WERI-Rb-1 (cell line): ENCODE data around the gene C4BPA.

ENCODE experiments used
- DNase-seq: peaks from one replicate; pipeline ENCODE4 v3.0.0-alpha.2; 2020
- H3K27ac ChIP-seq: fragments of 250-450 bp; sonication (Bioruptor Pico); 2 replicates; pipeline ENCODE4 v1.5.1; 2020; ENCODE audit warnings: mild to moderate bottlenecking, moderate library complexity
- H3K27me3 ChIP-seq: fragments of 250-450 bp; sonication (Bioruptor Pico); 2 replicates; pipeline ENCODE4 v1.5.1; 2021; ENCODE audit warnings: mild to moderate bottlenecking, low read depth, moderate library complexity; ENCODE audit not compliant: insufficient read depth, severe bottlenecking
- H3K36me3 ChIP-seq: fragments of 250-450 bp; sonication (Bioruptor Pico); 2 replicates; pipeline ENCODE4 v1.5.1; 2020; ENCODE audit warnings: mild to moderate bottlenecking, moderate library complexity
- H3K4me3 ChIP-seq: 2 replicates; pipeline ENCODE4 v1.5.1; 2011; ENCODE audit warnings: low read depth, mild to moderate bottlenecking, control low read depth, low read length
- H3K9me3 ChIP-seq: fragments of 250-450 bp; sonication (Bioruptor Pico); 2 replicates; pipeline ENCODE4 v1.5.1; 2021; ENCODE audit warnings: mild to moderate bottlenecking, moderate library complexity; ENCODE audit not compliant: severe bottlenecking
- TF ChIP-seq, protein P1 (sequence below): IDR thresholded peaks from 2 replicates; pipeline ENCODE4 v1.5.1; 2011; ENCODE audit warnings: low read depth, mild to moderate bottlenecking, control low read depth, inconsistent platforms, low read length

C4BPA gene

DNA sequence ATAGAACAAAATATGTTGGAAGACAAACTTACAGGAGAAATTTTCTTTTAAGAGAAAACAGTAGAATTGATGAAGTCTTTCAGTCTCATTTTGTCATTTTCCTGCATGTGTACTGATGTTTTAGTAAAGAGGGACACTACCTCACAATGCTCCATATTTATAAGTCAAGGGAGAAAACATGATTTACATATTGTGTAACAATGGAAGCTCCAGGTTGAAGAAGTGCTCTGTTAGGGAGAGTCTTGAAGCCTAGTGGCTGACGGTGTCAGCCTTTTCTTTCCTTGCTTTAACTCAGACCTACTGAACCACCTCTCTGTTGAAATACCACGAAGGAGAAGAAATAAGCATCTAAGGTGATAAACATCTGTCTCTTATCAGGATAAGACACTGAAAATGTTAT is 75.0 kb downstream of the C4BPA start:
- H3K27me3 ChIP-seq, result peaks cover 93% of the 10 kb centered on the region
- no peak for DNase-seq
- no peak overlapping the region for H3K27ac ChIP-seq
- no peak overlapping the region for H3K4me3 ChIP-seq
- H3K36me3 ChIP-seq, result no peaks in the 10 kb centered on the region
- TF ChIP-seq, protein P1, sequence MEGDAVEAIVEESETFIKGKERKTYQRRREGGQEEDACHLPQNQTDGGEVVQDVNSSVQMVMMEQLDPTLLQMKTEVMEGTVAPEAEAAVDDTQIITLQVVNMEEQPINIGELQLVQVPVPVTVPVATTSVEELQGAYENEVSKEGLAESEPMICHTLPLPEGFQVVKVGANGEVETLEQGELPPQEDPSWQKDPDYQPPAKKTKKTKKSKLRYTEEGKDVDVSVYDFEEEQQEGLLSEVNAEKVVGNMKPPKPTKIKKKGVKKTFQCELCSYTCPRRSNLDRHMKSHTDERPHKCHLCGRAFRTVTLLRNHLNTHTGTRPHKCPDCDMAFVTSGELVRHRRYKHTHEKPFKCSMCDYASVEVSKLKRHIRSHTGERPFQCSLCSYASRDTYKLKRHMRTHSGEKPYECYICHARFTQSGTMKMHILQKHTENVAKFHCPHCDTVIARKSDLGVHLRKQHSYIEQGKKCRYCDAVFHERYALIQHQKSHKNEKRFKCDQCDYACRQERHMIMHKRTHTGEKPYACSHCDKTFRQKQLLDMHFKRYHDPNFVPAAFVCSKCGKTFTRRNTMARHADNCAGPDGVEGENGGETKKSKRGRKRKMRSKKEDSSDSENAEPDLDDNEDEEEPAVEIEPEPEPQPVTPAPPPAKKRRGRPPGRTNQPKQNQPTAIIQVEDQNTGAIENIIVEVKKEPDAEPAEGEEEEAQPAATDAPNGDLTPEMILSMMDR, result no peak
- no peaks in the 10 kb centered on the region for H3K9me3 ChIP-seq

DNA sequence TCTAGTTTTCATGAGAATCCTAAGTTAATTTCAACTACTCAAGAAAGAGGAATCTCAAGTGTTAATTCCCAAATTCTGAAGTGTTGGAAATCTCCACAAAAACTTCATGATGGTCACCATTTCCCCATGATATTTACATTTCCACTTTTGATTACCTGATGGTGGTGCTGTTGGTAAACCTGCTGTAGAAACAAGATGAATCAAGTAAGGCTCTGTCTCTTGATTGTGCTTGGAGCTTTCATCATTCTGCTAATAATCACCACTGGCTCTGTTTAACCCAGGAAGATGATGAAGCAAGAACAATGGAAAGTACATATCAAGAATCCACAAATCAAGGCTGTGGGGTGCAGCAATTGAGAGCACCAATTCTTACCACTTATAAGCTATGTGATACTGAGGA is 77.8 kb downstream of the C4BPA start:
- Histone ChIP-seq H3K36me3 (no peaks in the 10 kb centered on the region), H3K27ac (no peak overlapping the region), H3K4me3 (no peak overlapping the region), H3K9me3 (no peaks in the 10 kb centered on the region), H3K27me3 (peaks cover 91% of the 10 kb centered on the region)
- TF ChIP-seq, protein P1, result peak; percentile 7; the same call in 1 of the 2 replicates
- DNase-seq, result no peak

DNA sequence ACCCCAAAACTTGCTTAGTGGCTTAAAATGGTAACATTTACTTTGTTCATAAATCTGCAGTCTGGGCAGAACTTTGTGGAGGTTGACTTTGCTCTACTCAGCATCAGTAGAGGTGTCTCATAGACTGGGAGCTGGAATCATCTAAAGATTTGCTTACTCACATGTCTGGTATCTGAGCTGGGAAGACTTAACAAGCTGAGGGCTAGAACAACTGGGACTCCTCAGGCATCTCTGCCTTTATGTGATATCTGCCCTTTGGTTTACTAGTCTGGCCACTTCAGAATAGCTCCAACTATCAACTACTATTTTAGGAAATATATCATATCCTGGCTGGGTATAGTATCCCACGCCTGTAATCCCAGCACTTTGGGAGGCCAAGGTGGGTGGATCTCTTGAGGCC is 82.5 kb downstream of the C4BPA start:
- H3K27ac ChIP-seq, result no peak overlapping the region
- TF ChIP-seq, protein P1, result no peak
- peaks cover 88% of the 10 kb centered on the region for H3K27me3 ChIP-seq
- H3K4me3 ChIP-seq, result no peak overlapping the region
- DNase-seq, result no peak
- H3K9me3 ChIP-seq, result no peaks in the 10 kb centered on the region
- no peaks in the 10 kb centered on the region for H3K36me3 ChIP-seq

GRCh38 chr1:207188901-207189300 is 84.9 kb downstream of the C4BPA start:
- Histone ChIP-seq H3K36me3 (no peaks in the 10 kb centered on the region), H3K27me3 (peaks cover 93% of the 10 kb centered on the region), H3K4me3 (no peak overlapping the region), H3K9me3 (no peaks in the 10 kb centered on the region), H3K27ac (no peak overlapping the region)
- DNase-seq, result no peak
- TF ChIP-seq, protein P1, result no peak

- Histone ChIP-seq H3K36me3 (no peaks in the 10 kb centered on the region), H3K27ac (no peak overlapping the region), H3K4me3 (no peak overlapping the region), H3K27me3 (peaks cover 96% of the 10 kb centered on the region), H3K9me3 (no peaks in the 10 kb centered on the region)
- no peak for DNase-seq
- TF ChIP-seq, protein P1, result no peak
Measured at GRCh38 chr1:207191061-207191460, 87.0 kb downstream of the C4BPA start.

DNA sequence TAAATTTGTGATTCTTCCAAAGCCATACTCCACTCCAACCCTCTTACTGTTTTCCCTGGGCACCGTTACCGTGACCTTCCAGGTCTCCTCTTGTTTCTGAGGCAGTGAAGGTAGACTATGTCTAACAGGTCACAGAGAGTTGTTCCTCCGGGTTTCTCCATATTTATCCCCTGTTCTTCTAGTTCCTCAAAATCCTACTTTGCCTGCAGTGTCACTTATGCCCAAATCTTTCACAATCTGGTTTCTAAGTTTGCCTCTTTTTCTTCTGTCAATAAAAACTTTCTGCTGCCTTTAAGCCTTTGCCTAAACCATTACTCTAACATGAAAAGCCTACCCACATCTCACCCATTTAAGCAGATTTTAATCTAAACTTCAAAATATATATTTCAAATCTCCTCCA is 87.7 kb downstream of the C4BPA start:
- no peak for DNase-seq
- TF ChIP-seq, protein P1, result no peak
- H3K27me3 ChIP-seq, result peaks cover 96% of the 10 kb centered on the region
- no peak overlapping the region for H3K27ac ChIP-seq
- H3K9me3 ChIP-seq, result no peaks in the 10 kb centered on the region
- no peak overlapping the region for H3K4me3 ChIP-seq
- H3K36me3 ChIP-seq, result no peaks in the 10 kb centered on the region
